GM19099 (cell line): ENCODE data around the gene CHD6.

ENCODE experiments used
- POLR2A ChIP-seq: IDR thresholded peaks from 3 replicates; pipeline ENCODE4 v1.6.1; 2011; ENCODE audit warnings: low read depth; ENCODE audit not compliant: insufficient read length; ENCODE audit errors: extremely low read depth

CHD6 gene

DNA sequence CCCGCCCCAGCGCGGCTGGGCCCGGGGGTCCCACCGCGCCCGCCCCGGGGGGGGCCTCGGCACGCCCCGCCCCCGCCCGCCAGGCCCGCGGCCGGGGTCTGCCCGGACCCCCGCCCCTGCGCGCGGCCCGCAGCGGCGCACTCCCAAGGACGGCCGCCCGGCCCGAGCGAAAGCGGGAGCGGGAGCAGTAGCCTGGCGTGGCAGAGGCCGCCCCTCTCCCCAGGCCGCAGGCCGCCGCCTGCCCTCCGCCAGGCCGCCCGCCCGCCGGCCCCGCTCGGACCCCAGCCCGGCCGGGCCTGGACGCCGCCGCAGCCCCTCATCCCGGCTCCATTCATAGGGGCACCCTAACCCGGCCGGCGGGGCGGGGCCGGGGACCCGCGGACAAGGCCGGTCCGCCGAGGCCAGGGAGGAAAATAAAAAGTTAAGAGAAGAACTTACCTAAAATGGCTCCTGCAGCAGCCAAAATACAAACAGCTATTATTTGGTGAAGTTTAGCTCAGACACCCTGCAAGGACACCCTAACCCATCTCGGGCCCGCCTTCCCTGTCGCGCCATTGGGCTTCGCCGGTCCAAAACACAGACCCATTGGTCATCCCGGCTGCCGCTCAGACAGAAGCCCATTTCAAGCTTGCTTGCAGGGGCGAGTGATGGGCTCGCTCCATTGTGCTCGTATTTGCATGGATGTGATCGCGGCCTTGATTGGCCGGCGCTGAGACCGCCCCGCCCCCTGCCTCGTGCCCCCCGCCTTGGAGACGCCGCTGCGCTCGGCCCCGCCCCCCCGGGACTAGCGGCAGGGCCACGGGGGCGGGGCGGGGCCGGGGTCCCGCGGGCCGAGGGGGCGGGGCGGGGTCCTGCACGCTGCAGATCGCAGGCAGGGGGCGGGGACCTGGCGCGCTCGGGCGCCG is at the start of gene CHD6:
CHD6 (minus strand) TSS at position 476 of the 905 bp plus-strand sequence. CDS start 67,040 bp downstream, outside the sequence.
- TF ChIP-seq POLR2A: peak; percentile 43

GRCh38 chr20:41664584-41664983 is 46.4 kb upstream of the CHD6 start:
- no peak for TF ChIP-seq POLR2A

GRCh38 chr20:41657655-41658054 is 39.5 kb upstream of the CHD6 start:
- no peak for TF ChIP-seq POLR2A

GRCh38 chr20:41655962-41656618 is 37.9 kb upstream of the CHD6 start:
- no peak for TF ChIP-seq POLR2A

DNA sequence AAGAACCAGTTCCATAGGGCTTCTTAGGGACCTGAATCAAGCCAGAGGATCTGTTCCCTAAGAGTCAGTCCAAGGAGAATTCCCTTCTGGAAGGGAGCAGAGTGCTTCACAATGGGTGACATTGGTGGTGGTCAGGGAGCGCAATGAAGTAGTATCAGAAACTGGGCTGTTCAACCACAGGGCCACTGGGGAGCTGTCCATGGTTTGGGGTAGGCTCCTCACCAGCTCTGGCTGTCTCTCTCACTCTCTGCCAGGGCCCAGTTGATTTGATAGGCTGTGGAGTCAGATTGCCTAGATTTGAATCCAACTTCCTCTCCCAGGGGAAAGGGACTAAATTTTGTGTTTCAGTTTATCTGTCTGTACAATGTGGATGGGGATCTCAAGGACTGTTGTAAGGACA is 36.7 kb upstream of the CHD6 start:
- no peak for TF ChIP-seq POLR2A

DNA sequence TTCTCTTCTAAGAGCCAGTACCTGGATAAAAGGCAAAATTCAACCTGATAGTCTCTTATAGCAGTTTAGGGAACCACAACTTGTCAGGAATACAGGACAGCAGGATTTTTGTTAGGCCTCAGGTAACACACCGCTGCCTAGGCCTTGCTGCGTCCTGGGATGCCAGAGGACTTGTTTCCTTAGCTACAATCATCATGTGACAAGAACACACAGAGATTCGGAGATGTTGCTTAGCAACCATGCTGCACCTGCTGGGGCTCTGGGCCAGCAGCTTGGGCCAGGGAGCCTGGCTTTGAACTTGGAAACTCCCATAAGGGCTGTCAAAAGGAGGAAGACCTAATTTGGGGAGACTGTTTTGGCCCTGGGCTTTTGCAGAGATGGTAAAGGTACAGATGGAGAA is 36.1 kb upstream of the CHD6 start:
- TF ChIP-seq POLR2A: no peak

DNA sequence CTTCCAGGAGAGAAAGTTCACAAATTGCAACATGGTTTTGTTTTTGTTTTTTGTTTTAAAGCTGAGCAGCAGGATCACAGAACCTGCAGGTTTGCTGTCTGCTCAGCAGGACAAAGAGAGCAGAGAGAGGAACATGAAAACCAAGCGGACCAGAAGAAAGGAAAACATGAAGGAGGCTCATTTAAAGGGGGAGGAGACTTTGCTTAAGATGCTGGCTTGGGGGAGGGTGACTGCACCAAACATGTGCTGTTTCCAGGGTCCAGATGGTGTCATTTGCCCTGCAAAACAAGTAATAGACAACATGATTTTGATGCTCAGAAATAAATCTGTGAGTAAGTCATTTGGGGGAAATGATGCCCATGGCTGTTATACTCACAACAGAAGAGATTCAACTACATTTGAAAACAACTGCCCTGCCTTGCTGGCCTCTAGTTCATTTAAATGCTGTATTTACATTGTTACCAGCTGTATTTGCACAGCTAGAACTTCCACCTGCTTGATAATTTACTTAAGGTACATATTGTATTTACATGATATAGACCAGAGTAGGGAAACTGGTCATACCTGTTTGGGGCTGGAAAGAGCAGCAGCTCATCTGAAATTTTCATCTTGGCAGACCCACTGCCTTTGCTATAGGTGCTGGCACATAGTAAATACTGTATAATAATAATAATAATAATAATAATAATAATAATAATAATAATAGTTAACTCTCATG is 32.2 kb upstream of the CHD6 start:
- no peak for TF ChIP-seq POLR2A

GRCh38 chr20:41649489-41649888 is 31.3 kb upstream of the CHD6 start:
- no peak for TF ChIP-seq POLR2A

DNA sequence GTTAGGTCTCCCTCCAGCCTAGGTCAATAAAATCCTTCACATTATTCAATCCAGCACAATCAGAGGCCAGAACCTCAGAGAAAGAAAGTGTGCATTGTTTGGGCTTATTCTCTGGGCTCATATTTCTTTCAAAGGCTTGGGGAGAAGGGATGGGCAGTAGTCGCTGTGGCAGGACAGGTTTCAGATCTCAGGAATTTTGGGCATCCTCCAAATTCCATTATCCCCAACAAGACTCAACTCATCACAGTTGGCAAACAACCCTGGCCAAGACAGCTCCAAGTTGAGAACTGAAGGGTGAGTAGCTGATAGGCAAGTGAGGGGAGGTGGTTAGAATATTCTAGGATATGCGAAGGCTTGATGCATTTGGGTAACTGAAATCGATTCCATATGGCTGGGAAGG is 27.2 kb upstream of the CHD6 start:
- no peak for TF ChIP-seq POLR2A

DNA sequence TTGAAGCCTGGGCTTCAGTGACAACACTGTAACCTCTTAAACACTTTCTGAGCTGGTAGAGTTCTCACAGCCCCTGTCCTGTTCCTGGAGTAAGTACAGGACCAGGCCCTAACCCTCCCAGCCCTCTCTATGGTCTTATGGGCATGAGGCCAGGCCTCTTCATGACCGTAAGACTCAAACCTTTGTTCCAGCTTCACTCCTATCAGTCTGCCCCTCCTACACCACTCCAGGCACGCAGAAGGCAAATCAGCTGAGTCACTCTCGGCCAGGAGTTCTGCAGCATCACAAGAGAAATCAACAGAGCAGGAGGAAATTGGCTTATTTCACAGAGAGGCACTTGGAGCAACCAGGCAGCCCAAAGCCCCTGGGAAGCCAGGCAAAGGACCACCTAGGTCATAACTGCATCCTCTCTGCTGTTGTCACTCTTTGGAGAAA is 25.3 kb upstream of the CHD6 start:
- TF ChIP-seq POLR2A: no peak

DNA sequence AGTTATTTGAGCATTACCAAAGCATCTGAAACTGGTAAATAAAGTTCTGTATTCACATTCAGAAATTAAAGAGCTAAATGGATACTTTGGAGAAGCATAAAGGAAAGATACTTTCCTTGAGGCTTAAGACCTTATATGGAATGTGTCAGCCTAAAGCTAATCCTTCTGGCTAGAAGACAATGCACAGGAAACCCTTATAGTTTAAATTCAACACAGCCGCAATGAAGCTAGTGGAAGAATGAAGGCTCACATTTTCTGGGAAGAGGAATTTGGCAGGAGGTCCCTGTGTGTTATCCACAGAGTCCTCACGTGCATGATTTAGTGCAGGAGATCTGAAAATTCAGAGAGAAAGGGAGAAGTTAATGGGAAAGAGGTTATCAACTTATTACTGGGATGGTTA is 21.5 kb upstream of the CHD6 start:
- TF ChIP-seq POLR2A: no peak

GRCh38 chr20:41638456-41638855 is 20.3 kb upstream of the CHD6 start:
- TF ChIP-seq POLR2A: no peak

DNA sequence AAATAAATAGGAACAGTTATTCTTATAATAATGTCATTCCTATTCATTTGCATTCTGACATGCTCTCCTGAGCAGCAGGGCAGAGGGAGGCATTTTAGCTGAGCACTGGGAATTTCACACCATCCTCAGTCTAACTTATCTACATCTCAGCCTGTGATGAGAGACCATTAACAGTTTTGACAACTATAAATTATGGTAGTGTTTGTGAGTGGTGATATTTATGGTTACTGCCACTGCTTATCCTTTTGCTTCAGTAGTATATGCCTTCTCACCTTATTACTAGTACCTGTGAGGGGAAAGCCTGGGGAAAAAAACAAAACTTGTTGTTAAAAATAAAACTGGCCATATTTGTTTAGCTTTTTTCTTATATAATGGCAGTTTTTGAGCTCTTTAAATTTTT is 17.0 kb upstream of the CHD6 start:
- TF ChIP-seq POLR2A: no peak

DNA sequence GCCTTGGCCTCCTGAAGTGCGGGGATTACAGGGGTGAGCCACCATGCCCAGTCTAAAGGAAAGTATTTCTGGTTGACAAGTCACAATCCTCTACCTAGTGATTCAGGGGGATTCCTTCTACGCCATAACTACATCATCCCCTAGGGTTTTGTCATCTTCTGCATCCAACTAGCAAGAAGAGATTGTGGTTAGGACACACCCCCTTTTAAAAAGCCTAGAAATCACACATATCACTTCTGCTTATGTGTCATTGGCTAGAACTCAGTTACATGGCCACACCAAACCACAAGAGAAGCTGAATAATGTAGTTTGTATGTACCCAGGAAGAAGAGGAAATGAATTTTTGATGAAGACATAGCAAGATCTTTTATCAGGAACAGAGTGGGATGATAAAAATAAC is 14.7 kb upstream of the CHD6 start:
- no peak for TF ChIP-seq POLR2A

DNA sequence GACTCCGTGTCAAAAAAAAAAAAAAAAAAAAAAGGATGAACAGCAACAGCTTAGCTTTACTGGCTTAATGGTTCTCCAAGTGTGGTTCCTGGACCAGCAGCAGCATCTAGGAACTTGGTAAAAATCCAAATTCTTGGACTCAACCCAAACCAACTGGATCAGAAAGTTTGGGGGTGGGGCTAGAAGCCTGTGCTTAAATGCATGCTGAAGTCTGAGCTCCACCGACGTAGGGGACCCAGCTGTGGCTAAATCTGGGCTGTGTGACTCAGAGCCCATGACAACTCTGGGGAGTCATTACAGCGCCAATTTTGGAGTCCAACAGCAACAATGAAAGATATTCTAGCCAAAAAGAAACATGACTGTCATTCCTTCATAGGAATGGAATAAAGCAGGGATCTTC is 13.6 kb upstream of the CHD6 start:
- TF ChIP-seq POLR2A: no peak

GRCh38 chr20:41630846-41631245 is 12.7 kb upstream of the CHD6 start:
- no peak for TF ChIP-seq POLR2A

DNA sequence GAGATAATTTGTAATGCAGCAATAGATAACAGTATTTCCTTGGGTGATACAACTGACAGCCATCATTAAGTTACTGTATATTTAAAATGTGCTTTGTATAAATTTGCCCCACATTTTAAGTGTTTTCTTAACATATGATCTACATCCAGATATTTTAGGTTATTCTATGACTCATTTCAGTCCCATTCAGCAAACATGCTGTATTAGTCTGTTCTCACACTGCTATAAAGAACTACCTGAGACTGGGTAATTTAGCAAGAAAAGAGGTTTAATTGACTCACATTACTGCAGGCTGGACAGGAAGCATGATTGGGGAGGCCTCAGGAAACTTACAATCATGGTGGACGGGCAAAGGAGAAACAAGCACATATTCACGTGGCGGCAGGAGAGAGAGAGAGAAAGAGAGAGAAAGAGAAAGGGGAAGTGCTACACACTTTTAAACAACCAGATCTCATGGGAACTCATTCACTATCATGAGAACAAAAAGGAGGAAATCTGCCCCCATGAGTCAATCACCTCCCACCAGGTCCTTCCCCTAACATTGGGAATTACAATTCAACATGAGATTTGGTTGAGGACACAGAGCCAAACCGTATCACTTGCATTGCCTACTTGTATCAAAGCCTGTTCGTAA is 9.6 kb upstream of the CHD6 start:
- TF ChIP-seq POLR2A: no peak
